Chondrocyte (in vitro differentiated cells): ENCODE data around the gene PCDH19. TPM values are rescaled to one million over a fixed set of nuclear protein-coding genes. Genes with fewer than 3 reads are reported as not detected.

Source experiments
- DNase-seq: peaks from one replicate; pipeline ENCODE4 v3.0.0; 2021; ENCODE audit warnings: mixed read lengths, low spot score
- H3K27ac Mint-ChIP-seq: one replicate; pipeline ENCODE4 v1.8.0; 2021; ENCODE audit warnings: mild to moderate bottlenecking, moderate library complexity, mixed read lengths; ENCODE audit not compliant: unreplicated experiment
- H3K27me3 Mint-ChIP-seq: 2 replicates; pipeline ENCODE4 v1.8.0; 2021; ENCODE audit warnings: low read depth, mixed read lengths
- H3K36me3 Mint-ChIP-seq: 2 replicates; pipeline ENCODE4 v1.8.0; 2021; ENCODE audit warnings: low read depth, mixed read lengths
- H3K4me1 Mint-ChIP-seq: 2 replicates; pipeline ENCODE4 v1.8.0; 2021; ENCODE audit warnings: low read depth, mild to moderate bottlenecking, mixed read lengths
- H3K4me3 Mint-ChIP-seq: one replicate; pipeline ENCODE4 v1.8.0; 2021; ENCODE audit warnings: mild to moderate bottlenecking, moderate library complexity, mixed read lengths; ENCODE audit not compliant: unreplicated experiment
- H3K9me3 Mint-ChIP-seq: 2 replicates; pipeline ENCODE4 v1.8.0; 2021; ENCODE audit warnings: low read depth, mixed read lengths
- CTCF ChIP-seq: fragments of 200-600 bp; sonication (generic); IDR thresholded peaks from 2 replicates; pipeline ENCODE4 v1.5.0; 2021; ENCODE audit warnings: antibody characterized with exemption, mild to moderate bottlenecking, moderate library complexity
- total RNA-seq: library from RNA; stranded (reverse); gene quantifications from 3 replicates; pipeline ENCODE4 v1.2.1, GENCODE V29; 2021

PCDH19 gene
- total RNA-seq, 1 donor from 2014 or later: 5.0 TPM

DNA sequence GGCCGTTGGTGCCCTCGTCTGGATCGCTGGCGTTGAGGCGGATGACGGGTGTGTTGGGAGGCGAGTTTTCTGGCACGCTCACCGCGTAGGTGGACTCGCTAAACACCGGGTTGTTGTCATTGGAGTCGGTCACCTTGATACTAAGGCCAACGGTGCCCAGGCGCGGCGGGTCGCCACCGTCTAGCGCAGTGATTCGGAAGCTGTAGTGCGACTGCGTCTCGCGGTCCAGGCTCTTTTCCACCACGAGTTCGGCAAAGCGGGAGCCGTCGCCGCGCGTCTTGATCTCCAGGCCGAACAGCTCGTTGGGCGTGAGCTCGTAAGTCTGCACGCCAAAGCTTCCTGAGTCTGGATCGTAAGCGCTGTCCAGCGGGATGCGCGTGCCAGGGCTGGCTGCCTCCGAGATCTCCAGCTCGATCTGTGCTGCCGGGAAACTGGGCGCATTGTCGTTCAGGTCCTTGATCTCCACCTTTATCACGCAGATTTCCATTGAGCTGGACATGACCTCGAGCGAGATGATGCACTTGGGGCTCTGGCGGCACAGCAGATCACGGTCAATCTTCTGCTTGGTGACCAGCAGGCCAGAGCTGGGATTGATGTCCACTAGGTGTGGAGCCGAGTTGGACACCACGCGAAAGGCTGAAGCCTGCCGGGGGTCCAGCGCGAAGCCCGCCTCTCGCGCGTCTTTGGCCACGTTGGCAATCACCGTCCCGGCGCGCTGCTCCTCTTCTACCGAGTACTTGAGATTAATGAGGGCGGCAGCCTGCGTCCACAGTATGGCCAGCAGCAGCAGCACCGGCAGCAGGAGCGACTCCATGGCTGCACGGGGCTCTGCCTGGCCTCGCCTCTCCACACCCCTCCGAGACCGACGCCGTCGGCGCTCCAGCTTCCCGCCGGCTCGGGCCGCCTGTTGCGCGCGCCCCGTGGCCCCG, 2.0 kb downstream of the PCDH19 start:
- Mint-ChIP-seq H3K27me3 (peaks cover 54% of the 10 kb centered on the region), H3K4me1 (peaks cover 44% of the 10 kb centered on the region), H3K36me3 (peaks cover 5% of the 10 kb centered on the region)

GRCh38 chrX:100407147-100407783, 2.8 kb downstream of the PCDH19 start:
- no peaks in the 10 kb centered on the region for H3K9me3 Mint-ChIP-seq
- no peak overlapping the region for H3K4me3 Mint-ChIP-seq
- peaks cover 41% of the 10 kb centered on the region for H3K4me1 Mint-ChIP-seq
- no peak for TF ChIP-seq CTCF
- no peak overlapping the region for H3K27ac Mint-ChIP-seq
- peaks cover 46% of the 10 kb centered on the region for H3K27me3 Mint-ChIP-seq
- peaks cover 5% of the 10 kb centered on the region for H3K36me3 Mint-ChIP-seq
- peak; percentile 90 for DNase-seq

More for the DNA sequence above, 2.0 kb downstream of the PCDH19 start:
- H3K27ac Mint-ChIP-seq: no peak overlapping the region
- TF ChIP-seq CTCF: no peak
- no peaks in the 10 kb centered on the region for H3K9me3 Mint-ChIP-seq
- peak; percentile 90 for DNase-seq
- H3K4me3 Mint-ChIP-seq: no peak overlapping the region

- no peak overlapping the region for H3K27ac Mint-ChIP-seq
- peaks cover 5% of the 10 kb centered on the region for H3K36me3 Mint-ChIP-seq
- TF ChIP-seq CTCF: peak; percentile 37
- no peak for DNase-seq
- H3K4me3 Mint-ChIP-seq: no peak overlapping the region
- peaks cover 32% of the 10 kb centered on the region for H3K4me1 Mint-ChIP-seq
- peaks cover 32% of the 10 kb centered on the region for H3K27me3 Mint-ChIP-seq
- H3K9me3 Mint-ChIP-seq: no peaks in the 10 kb centered on the region
Observed at GRCh38 chrX:100405424-100405823, 4.6 kb downstream of the PCDH19 start.

DNA sequence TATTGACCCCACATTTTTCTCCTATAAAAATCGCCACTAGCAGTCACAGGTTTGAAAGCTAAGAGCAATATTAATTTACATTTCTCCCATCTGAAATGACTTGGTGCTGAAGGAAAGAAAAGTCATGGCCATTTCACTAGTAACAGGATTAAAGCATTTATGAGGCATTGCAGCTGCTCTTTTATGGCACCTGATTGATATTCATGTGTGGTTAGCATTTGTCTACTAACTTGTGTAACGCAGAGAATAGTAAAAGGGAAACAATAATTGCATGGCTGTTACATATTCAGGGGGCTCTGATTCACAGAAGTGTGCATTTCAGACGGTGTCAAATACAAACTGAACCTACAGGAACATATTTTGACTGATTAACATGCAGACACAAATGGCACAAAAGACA, 5.2 kb downstream of the PCDH19 start:
- H3K36me3 Mint-ChIP-seq: peaks cover 5% of the 10 kb centered on the region
- H3K9me3 Mint-ChIP-seq: no peaks in the 10 kb centered on the region
- H3K27ac Mint-ChIP-seq: no peak overlapping the region
- no peak for DNase-seq
- no peak for TF ChIP-seq CTCF
- H3K4me3 Mint-ChIP-seq: no peak overlapping the region
- H3K4me1 Mint-ChIP-seq: peaks cover 31% of the 10 kb centered on the region
- peaks cover 32% of the 10 kb centered on the region for H3K27me3 Mint-ChIP-seq

GRCh38 chrX:100395781-100396180, 14.3 kb downstream of the PCDH19 start:
- Mint-ChIP-seq H3K27ac (no peak overlapping the region), H3K27me3 (peaks cover 4% of the 10 kb centered on the region), H3K4me1 (no peaks in the 10 kb centered on the region), H3K9me3 (no peaks in the 10 kb centered on the region), H3K36me3 (no peaks in the 10 kb centered on the region), H3K4me3 (no peak overlapping the region)
- TF ChIP-seq CTCF: no peak
- DNase-seq: no peak
